Measurements from ENCODE around the gene KRT83.
A peak's percentile ranks its signal among the peaks of the same experiment; 100 is the strongest.
"Not testable (repeated sequence)": the region's sequence is repeated elsewhere in the genome, so short reads cannot be mapped to it uniquely, and the experiment has no call there.

The KRT83 gene

GRCh38 chr12:52331833-52332232 is 10.6 kb upstream of the KRT83 start:
- DNase-seq (ENCODE audit: low read depth) = no peak

- DNase-seq (ENCODE audit: low read depth) = no peak
These were observed 9.8 kb upstream of the KRT83 start for GRCh38 chr12:52331039-52331438.

GRCh38 chr12:52327830-52328500 is 6.8 kb upstream of the KRT83 start:
- DNase-seq (ENCODE audit: low read depth) = no peak

GRCh38 chr12:52327052-52327829 is 6.0 kb upstream of the KRT83 start:
- peak; percentile 90 for DNase-seq (ENCODE audit: low read depth)

GRCh38 chr12:52324153-52324444 is 2.9 kb upstream of the KRT83 start:
- no peak for DNase-seq (ENCODE audit: low read depth)

GRCh38 chr12:52323416-52324152 is 2.4 kb upstream of the KRT83 start:
- no peak for DNase-seq (ENCODE audit: low read depth)

GRCh38 chr12:52323001-52323400 is 1.8 kb upstream of the KRT83 start:
- DNase-seq (ENCODE audit: low read depth) = no peak

GRCh38 chr12:52322069-52322468 is 871 bp upstream of the KRT83 start:
- DNase-seq (ENCODE audit: low read depth) = no peak

- no peak for DNase-seq (ENCODE audit: low read depth)
These were observed 220 bp upstream of the KRT83 start for GRCh38 chr12:52321418-52321817.

- no peak for DNase-seq (ENCODE audit: low read depth)
These were observed 2.1 kb downstream of the KRT83 start for GRCh38 chr12:52319097-52319496.

GRCh38 chr12:52318241-52318990 is 2.8 kb downstream of the KRT83 start:
- DNase-seq (ENCODE audit: low read depth) = no peak

GRCh38 chr12:52317468-52318052 is 3.6 kb downstream of the KRT83 start:
- no peak for DNase-seq (ENCODE audit: low read depth)

GRCh38 chr12:52316701-52317100 is 4.5 kb downstream of the KRT83 start:
- DNase-seq (ENCODE audit: low read depth) = no peak

- no peak for DNase-seq (ENCODE audit: low read depth)
These were observed 4.9 kb downstream of the KRT83 start for GRCh38 chr12:52316290-52316689.

- not testable (repeated sequence) for DNase-seq (ENCODE audit: low read depth)
These were observed 5.5 kb downstream of the KRT83 start for GRCh38 chr12:52315721-52316120.

- no peak for DNase-seq (ENCODE audit: low read depth)
These were observed 6.7 kb downstream of the KRT83 start for GRCh38 chr12:52314511-52314910.

GRCh38 chr12:52313926-52314325 is 7.3 kb downstream of the KRT83 start:
- DNase-seq (ENCODE audit: low read depth) = no peak

- DNase-seq (ENCODE audit: low read depth) = no peak
These were observed 7.7 kb downstream of the KRT83 start for GRCh38 chr12:52313461-52313860.

- no peak for DNase-seq (ENCODE audit: low read depth)
These were observed 9.1 kb downstream of the KRT83 start for GRCh38 chr12:52312086-52312485.

GRCh38 chr12:52311285-52311648 is 9.9 kb downstream of the KRT83 start:
- peak; percentile 26 for DNase-seq (ENCODE audit: low read depth)

- DNase-seq (ENCODE audit: low read depth) = peak; percentile 34
These were observed 10.4 kb downstream of the KRT83 start for GRCh38 chr12:52310622-52311284.
